Gastrocnemius medialis (tissue), 4 donors: ENCODE measurements around the gene SLC11A1. TPM values are rescaled to one million over a fixed set of nuclear protein-coding genes. Genes with fewer than 3 reads are reported as not detected.

Experiments
- ATAC-seq, 2 donors: fragments of 150-250 bp; one replicate each; pipeline ENCODE4 v1.9.1; 2016
- DNase-seq, 2 donors: peaks; one replicate each; pipeline ENCODE4 v3.0.0-alpha.2; 2019
- H3K27ac ChIP-seq, 4 donors: fragments of 200-600 bp; sonication (generic); 1 replicate in 1 of 4; 2 replicates in 3 of 4; pipeline ENCODE4 v1.5.1; 2016 to 2018; ENCODE audit warnings: mild to moderate bottlenecking in 2 of 4, moderate library complexity in 1 of 4
- H3K27me3 ChIP-seq, 3 donors: fragments of 200-600 bp; sonication (generic) in 2 of 3; 1 replicate in 1 of 3; 2 replicates in 2 of 3; pipeline versions ENCODE4 v1.5.1 to v1.6.0; 2016 to 2019; ENCODE audit warnings: mild to moderate bottlenecking in 1 of 3, moderate library complexity in 1 of 3
- H3K36me3 ChIP-seq, 2 donors: fragments of 200-600 bp; sonication (generic) in 1 of 2; one replicate each; pipeline ENCODE4 v1.5.1; 2017 to 2018
- H3K4me1 ChIP-seq, 2 donors: fragments of 200-600 bp; sonication (generic) in 1 of 2; one replicate each; pipeline ENCODE4 v1.5.1; 2016 to 2017; ENCODE audit warnings: mild to moderate bottlenecking in 2 of 2
- H3K4me3 ChIP-seq, 4 donors: fragments of 200-600 bp; sonication (generic) in 3 of 4; 1 replicate in 1 of 4; 2 replicates in 3 of 4; pipeline ENCODE4 v1.5.1; 2016 to 2019; ENCODE audit warnings: mild to moderate bottlenecking in 2 of 4
- H3K9me3 ChIP-seq, 3 donors: fragments of 200-600 bp; sonication (generic) in 2 of 3; 1 replicate in 1 of 3; 2 replicates in 2 of 3; pipeline ENCODE4 v1.5.1; 2016 to 2019
- CTCF ChIP-seq, 5 experiments: fragments of 450-650 bp in 3 of 5; fragments of 200-600 bp in 2 of 5; sonication (generic) in 2 of 5; IDR thresholded peaks in 4 of 5; conservative IDR thresholded peaks in 1 of 5; 1 replicate in 4 of 5; 2 replicates in 1 of 5; pipeline ENCODE4 v1.5.1; 2016 to 2019; ENCODE audit warnings: antibody characterized with exemption in 5 of 5, mild to moderate bottlenecking in 3 of 5, moderate library complexity in 3 of 5
- POLR2A ChIP-seq, 2 donors: fragments of 450-650 bp; IDR thresholded peaks; one replicate each; pipeline ENCODE4 v1.6.1; 2017; ENCODE audit warnings: antibody characterized with exemption in 2 of 2, mild to moderate bottlenecking in 2 of 2, moderate library complexity in 2 of 2
- in situ Hi-C, 4 donors: fragments of 200-750 bp; cut with MboI; loops; one replicate each; pipeline versions ENCODE4 v1.15.0 to v1.8.0; 2017; ENCODE audit warnings: low sequenced_read_pairs in 4 of 4
- intact Hi-C: fragments of 100-400 bp; cut with DNase I; formaldehyde crosslinking; loops from one replicate; pipeline ENCODE4 v1.15.1; 2023; ENCODE audit warnings: low total_unique reads
- total RNA-seq, 4 donors: library from RNA; depleted of rRNA; stranded (reverse); fragments of >200 nt; gene quantifications; one replicate each; pipeline versions ENCODE4 v1.1.0 to v1.2.3, GENCODE V29; 2016

Gene SLC11A1
- total RNA-seq, 4 donors from 2014 or later = 1.1 to 6.3 (median 4.5) TPM

DNA sequence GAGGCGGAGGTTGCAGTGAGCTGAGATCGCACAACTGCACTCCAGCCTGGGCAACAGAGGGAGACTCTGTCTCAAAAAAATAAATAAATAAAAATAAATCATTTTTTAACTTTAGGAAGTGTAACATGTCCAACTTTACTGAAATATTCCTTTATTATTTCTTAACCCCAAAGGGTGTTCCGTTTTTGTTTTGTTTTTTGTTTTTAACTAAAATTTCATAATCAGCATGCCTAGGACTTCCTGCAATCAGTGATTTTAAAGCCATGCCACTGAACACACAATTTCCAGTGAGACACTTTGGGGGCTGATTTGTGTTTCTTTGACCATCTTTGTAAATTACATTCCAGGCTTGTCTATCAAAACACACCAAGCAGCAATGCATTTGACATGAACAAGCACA lies 18.3 kb upstream of the SLC11A1 start:
- in situ Hi-C loops = loop anchor here in 1 of 4 donors (25.0 kb wide), 1 partner anchor 176 kb away; no protein-coding TSS in a partner anchor
- TF ChIP-seq CTCF (IDR thresholded peaks at IDR 0.05 in 4 of 5, conservative IDR thresholded peaks at IDR 0.05 in 1 of 5) (no peak), POLR2A (IDR thresholded peaks at IDR 0.05) (no peak)
- intact Hi-C loops = no loop called here
- no peaks in the 10 kb centered on the region for H3K27me3 ChIP-seq
- H3K36me3 ChIP-seq = no peaks in the 10 kb centered on the region
- ATAC-seq (no peak), DNase-seq (no peak)
- peaks cover 0 to 5% of the 10 kb centered on the region in 2 donors for H3K4me1 ChIP-seq
- no peak overlapping the region for H3K27ac ChIP-seq
- no peaks in the 10 kb centered on the region for H3K9me3 ChIP-seq
- no peak overlapping the region for H3K4me3 ChIP-seq

GRCh38 chr2:218364196-218364595 lies 17.9 kb upstream of the SLC11A1 start:
- H3K27ac ChIP-seq = no peak overlapping the region
- no peaks in the 10 kb centered on the region for H3K27me3 ChIP-seq
- TF ChIP-seq POLR2A (IDR thresholded peaks at IDR 0.05) (no peak), CTCF (IDR thresholded peaks at IDR 0.05 in 4 of 5, conservative IDR thresholded peaks at IDR 0.05 in 1 of 5) (no peak)
- peaks cover 0 to 5% of the 10 kb centered on the region in 2 donors for H3K4me1 ChIP-seq
- H3K36me3 ChIP-seq = no peaks in the 10 kb centered on the region
- ATAC-seq (no peak), DNase-seq (no peak)
- intact Hi-C loops (no loop called here), in situ Hi-C loops (loop anchor here in 1 of 4 donors (25.0 kb wide), 1 partner anchor 177 kb away; no protein-coding TSS in a partner anchor)
- no peak overlapping the region for H3K4me3 ChIP-seq
- no peaks in the 10 kb centered on the region for H3K9me3 ChIP-seq

- intact Hi-C loops (no loop called here), in situ Hi-C loops (loop anchor here in 1 of 4 donors (25.0 kb wide), 1 partner anchor 180 kb away; no protein-coding TSS in a partner anchor)
- peak in 1 of 2 donors; percentile 2 for ATAC-seq
- Histone ChIP-seq H3K9me3 (no peaks in the 10 kb centered on the region), H3K27ac (peak overlapping the region; percentile 76 to 87 (median 80)), H3K4me3 (peak overlapping the region in 3 of 4 donors; percentile 59 to 69 (median 66)), H3K36me3 (no peaks in the 10 kb centered on the region), H3K4me1 (peaks cover 0 to 5% of the 10 kb centered on the region in 2 donors), H3K27me3 (no peaks in the 10 kb centered on the region)
- DNase-seq = no peak
- no peak for TF ChIP-seq POLR2A (IDR thresholded peaks at IDR 0.05)
- TF ChIP-seq CTCF (IDR thresholded peaks at IDR 0.05 in 4 of 5, conservative IDR thresholded peaks at IDR 0.05 in 1 of 5) = no peak
These were observed 15.3 kb upstream of the SLC11A1 start for GRCh38 chr2:218366621-218367414.

DNA sequence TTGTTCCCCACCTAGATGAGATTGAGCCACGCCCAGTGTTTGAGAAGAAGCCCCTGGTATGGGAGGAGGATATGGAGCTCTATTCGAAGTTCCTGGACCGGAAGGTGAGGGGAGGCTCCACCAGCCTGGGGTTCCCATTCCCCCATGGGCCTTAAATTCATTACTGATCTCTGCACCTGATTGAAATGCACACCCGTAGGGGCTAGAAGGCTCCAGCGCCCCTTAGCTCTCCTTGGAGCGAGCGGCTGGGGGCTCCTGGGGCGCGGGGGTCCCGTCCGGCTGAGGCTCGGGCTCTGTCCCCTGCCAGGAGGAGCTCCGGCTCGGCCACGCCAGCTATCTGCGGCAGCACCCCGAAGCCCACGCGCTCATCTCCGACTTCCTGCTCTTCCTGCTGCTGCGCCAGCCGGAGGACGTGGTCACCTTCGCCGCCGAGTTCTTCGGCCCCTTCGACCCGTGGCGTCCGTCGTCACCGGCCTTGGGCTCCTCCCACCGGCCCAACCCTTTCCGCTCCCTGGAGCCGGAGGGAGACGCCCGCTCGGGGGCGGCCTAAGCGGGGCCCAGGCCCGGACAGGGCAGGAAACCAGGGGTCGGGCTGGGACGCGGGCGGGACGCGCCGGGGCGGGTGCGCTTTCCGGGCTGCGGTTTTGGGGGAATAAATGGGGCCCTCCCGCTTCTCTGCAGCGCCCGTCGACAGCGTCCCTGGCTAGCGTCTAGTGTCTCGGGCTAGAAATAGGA lies 14.5 kb upstream of the SLC11A1 start:
- ATAC-seq = peak; percentile 74 to 77
- Histone ChIP-seq H3K4me1 (peaks cover 0 to 5% of the 10 kb centered on the region in 2 donors), H3K36me3 (no peaks in the 10 kb centered on the region), H3K4me3 (peak overlapping the region; percentile 45 to 69 (median 62)), H3K27me3 (no peaks in the 10 kb centered on the region), H3K27ac (peak overlapping the region; percentile 76 to 87 (median 80)), H3K9me3 (no peaks in the 10 kb centered on the region)
- DNase-seq = peak; percentile 67 to 73
- no peak for TF ChIP-seq CTCF (IDR thresholded peaks at IDR 0.05 in 4 of 5, conservative IDR thresholded peaks at IDR 0.05 in 1 of 5)
- peak; percentile 70 to 77 for TF ChIP-seq POLR2A (IDR thresholded peaks at IDR 0.05)
- in situ Hi-C loops (loop anchor here in 1 of 4 donors (25.0 kb wide), 1 partner anchor 180 kb away; no protein-coding TSS in a partner anchor), intact Hi-C loops (no loop called here)
